GM12875 (cell line): ENCODE data around the gene CLHC1.
"Not testable (repeated sequence)": the region's sequence is repeated elsewhere in the genome, so short reads cannot be mapped to it uniquely, and the experiment has no call there.

Source experiments
- H3K4me3 ChIP-seq: one replicate; pipeline ENCODE4 v1.5.1; 2011; ENCODE audit warnings: low read depth, low read length, control low read depth
- CTCF ChIP-seq: IDR thresholded peaks from 2 replicates; pipeline ENCODE4 v1.5.1; 2011; ENCODE audit warnings: low read depth, mild to moderate bottlenecking, control low read depth, inconsistent platforms, low read length, moderate library complexity, borderline replicate concordance; ENCODE audit not compliant: insufficient read depth

The CLHC1 gene

DNA sequence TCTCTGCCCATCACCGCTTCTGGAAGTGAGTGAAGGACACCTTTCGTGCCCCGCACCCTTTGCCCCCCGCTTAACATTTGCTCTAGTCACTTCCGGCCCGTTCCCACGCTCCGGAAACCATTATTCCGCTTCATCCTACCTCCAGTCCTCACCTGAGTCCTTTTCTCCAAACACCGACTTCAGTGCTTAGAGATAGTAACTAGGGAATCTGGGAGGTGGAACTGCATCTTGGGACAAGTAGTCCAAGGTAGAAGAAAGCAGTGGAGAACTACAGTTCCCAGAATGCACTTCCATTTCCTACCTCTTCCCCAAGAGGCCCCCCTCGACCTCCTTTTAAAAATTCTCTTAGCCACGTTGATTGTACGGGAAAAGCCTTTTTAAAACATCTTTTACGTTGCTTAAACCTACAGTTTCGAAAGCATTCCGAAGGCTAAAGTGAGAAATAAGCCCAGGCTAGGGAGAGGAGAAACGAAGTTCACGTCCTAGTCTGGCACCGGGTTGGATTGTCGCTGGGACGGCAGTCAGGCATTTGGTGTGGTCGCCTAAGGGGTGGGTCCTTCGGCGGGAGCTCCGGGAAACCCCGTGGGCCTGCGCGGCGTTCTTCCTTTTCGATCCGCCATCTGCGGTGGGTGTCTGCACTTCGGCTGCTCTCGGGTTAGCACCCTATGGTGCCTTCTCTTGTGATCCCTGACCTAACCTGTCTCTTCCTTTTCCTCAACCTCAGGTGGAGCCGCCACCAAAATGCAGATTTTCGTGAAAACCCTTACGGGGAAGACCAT, at the start of gene CLHC1, which contains the start of gene RPS27A:
Gene CLHC1, minus strand, starts transcription at position 210 of the 779 bp plus-strand sequence. CDS start 9,882 bp downstream, outside the sequence.
Gene RPS27A, plus strand, starts transcription at position 605 of the 779 bp plus-strand sequence. Its CDS starts 137 bp downstream, at position 742.
- peak within 1 kb of the TSS; percentile 80 for H3K4me3 ChIP-seq
- TF ChIP-seq CTCF = no peak

DNA sequence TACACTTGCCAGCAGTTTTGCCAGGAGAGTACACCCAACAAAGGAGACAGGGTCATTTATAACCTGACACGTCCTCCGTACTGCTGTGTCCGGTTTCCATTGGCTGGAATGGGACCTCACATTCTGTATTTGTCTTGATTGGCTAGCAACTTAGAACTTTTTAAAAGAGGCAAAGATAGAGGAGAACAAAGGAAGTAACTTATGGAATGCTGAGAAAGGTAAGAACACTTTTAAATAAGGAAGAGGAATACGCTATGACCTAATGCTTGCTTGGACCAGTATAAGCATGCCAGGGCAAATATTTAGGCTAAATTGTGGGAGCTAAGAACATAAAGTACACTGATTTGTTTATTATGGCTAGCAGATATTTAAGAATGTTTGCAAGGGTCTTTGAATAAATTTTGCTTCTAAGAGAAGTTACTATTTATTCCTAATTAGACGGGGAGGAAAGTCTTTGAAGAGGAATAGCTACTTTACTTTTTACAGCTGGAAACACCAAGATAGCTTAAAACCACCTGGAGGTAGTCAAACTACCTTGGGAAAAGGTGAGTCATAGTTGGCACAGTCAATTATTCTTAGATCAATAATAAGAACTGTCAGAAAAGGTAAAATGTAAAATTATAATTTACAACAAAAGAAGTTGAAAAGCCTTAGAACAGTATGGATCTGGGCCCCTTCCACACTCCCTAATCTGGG, 48.9 kb upstream of the CLHC1 start:
- not testable (repeated sequence) for H3K4me3 ChIP-seq

GRCh38 chr2:55279859-55280424, 47.8 kb upstream of the CLHC1 start:
- not testable (repeated sequence) for H3K4me3 ChIP-seq

- not testable (repeated sequence) for H3K4me3 ChIP-seq
These were observed 47.2 kb upstream of the CLHC1 start for GRCh38 chr2:55279214-55279835.

GRCh38 chr2:55277310-55277709, 45.2 kb upstream of the CLHC1 start:
- H3K4me3 ChIP-seq = no peak overlapping the region
- no peak for TF ChIP-seq CTCF

DNA sequence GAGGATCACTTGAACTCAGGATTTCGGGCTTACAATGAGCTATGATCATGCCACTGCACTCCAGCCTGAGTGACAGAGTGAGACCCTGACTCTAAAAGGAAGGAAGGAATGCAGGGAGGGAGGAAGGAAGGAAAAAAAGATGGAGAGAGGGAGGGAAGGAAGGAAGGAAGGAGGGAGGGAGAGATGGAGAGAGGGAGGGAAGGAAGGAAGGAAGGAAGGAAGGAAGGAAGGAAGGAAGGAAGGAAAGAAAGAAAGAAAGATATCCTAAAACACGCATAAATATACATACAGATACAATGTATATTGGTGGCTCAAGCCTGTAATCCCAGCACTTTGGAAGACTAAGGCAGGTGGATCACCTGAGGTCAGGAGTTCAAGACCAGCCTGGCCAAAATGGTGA, 42.3 kb upstream of the CLHC1 start:
- not testable (repeated sequence) for H3K4me3 ChIP-seq

- no peak for TF ChIP-seq CTCF
These were observed 37.5 kb upstream of the CLHC1 start for GRCh38 chr2:55269645-55269990.

DNA sequence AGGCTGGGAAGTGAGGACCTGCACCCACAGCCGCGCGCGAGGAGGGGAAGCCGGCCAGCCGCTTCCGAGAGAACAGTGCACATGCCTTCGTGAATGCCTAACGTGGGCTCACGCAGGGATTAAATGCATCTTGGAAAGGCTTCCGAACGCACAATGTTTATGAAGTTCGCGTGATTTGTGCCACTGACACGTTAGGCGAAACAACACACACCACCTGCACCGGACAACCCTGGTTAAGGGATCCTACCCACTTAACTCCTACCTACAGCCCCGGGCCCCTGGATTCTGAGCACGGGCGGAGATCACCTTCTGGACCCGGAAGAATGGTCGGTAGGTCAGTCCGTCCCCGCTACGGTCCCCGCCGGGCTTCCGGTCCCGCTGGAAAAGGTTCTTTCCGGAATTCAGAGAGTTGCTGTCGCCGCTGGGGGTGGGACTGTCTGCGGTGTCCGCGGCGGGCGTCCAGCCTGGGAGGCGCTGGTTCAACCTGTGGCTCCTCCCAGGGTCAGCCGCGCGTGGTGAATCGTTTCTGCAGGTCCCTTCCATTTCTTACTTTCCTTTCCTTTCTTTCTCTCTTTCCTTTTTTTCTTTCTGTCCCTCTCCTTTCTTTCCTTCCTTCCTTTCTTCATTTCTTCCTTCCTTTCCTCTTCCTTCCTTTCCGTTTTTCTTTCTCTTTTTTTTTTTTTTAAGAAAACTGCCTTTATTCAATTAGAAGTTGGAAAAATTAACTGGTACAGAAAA, 37.0 kb upstream of the CLHC1 start, which contains the start of gene MTIF2:
Gene MTIF2, minus strand, starts transcription at position 325 of the 738 bp plus-strand sequence. CDS start 5,373 bp downstream, outside the sequence.
- H3K4me3 ChIP-seq = peak within 1 kb of the TSS; percentile 67
- no peak for TF ChIP-seq CTCF

More at GRCh38 chr2:55269645-55269990, 37.5 kb upstream of the CLHC1 start:
- H3K4me3 ChIP-seq = peak overlapping the region; percentile 67
